Vagina (tissue), 2 donors: ENCODE data around the gene LNP1.

Experiments used
- CTCF ChIP-seq, 3 experiments: fragments of 450-650 bp in 2 of 3; fragments of 200-600 bp in 1 of 3; sonication (generic) in 1 of 3; IDR thresholded peaks; one replicate each; pipeline ENCODE4 v1.5.1; 2017 to 2019; ENCODE audit warnings: antibody characterized with exemption in 3 of 3, mild to moderate bottlenecking in 2 of 3, moderate library complexity in 2 of 3
- POLR2A ChIP-seq, 2 donors: fragments of 450-650 bp; IDR thresholded peaks; one replicate each; pipeline ENCODE4 v1.6.1; 2017; ENCODE audit warnings: antibody characterized with exemption in 2 of 2, mild to moderate bottlenecking in 2 of 2, moderate library complexity in 2 of 2

GRCh38 chr3:100419406-100419805 lies 18.1 kb downstream of the LNP1 start:
- TF ChIP-seq CTCF (IDR thresholded peaks at IDR 0.05), result no peak
- no peak for TF ChIP-seq POLR2A (IDR thresholded peaks at IDR 0.05)
